Measurements from ENCODE around the gene TPD52L1.

The TPD52L1 gene

GRCh38 chr6:125211352-125211751, 57.8 kb downstream of the TPD52L1 start:
- no peak for DNase-seq

GRCh38 chr6:125212377-125212776, 58.8 kb downstream of the TPD52L1 start:
- DNase-seq = no peak

DNA sequence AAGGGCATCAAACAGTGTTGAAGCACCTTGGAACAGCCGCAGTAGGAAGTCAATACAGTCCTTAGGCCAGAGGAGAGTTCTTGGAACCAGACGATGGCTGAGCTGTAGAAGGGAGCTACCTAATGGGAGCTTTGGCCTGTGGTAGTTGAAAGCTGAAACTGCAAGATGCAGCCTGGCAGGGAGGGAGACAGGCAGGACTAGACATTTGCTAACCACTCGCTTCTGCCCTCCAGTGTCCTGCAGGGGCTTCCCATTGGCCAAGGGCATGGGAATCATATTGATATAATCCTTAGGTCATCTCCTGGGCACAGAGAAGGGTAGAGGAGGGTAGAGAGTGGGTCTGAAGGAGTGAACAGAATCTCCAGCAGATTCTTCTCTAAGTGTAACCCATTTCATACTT, 60.4 kb downstream of the TPD52L1 start:
- no peak for DNase-seq

DNA sequence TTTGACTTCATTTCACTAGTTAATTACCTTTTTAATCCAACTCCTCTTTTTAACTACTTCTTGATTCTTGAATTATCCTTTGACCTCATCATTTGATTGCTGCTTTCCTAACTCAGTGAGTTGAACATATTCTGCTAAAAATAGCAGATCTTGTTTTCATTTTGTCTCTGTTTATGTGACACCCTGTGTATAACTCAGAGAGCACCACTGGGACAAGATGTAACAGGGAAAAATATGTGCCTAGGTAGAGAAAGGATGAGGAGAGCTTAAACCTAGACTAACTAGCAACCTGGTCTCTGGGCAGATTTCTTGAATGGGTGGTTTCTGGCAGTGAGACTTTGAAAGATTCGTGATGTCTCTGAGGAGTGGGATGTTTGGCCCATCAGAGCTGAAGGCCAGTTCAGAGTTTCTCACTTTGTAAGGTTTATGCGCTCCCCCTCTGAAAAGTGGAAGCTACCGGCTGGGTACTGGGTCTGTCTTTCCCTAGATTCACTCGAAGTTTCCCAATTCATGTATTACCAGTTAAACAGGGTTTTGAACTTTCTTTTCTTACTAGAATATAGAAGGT, 61.8 kb downstream of the TPD52L1 start:
- no peak for DNase-seq

DNA sequence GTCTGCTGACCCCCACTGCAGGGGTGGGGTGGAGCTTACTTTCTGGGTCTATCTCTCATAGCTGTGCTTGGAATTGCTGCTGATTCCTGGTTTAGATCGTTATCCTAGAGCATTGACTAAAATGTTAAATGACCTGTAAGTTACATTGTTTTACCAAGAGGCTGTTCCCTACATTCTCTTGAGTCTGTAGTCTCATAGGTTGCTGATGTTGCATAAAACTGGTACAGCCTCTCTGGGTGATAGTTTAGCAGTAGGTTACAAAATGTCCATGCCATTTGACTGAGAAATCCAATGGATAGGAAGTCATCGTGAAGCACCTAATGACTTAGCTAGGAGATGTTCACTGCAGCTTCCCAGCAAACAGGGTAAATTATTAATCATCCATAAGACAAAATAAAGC, 62.4 kb downstream of the TPD52L1 start:
- DNase-seq = no peak

GRCh38 chr6:125217369-125217768, 63.8 kb downstream of the TPD52L1 start:
- no peak for DNase-seq

DNA sequence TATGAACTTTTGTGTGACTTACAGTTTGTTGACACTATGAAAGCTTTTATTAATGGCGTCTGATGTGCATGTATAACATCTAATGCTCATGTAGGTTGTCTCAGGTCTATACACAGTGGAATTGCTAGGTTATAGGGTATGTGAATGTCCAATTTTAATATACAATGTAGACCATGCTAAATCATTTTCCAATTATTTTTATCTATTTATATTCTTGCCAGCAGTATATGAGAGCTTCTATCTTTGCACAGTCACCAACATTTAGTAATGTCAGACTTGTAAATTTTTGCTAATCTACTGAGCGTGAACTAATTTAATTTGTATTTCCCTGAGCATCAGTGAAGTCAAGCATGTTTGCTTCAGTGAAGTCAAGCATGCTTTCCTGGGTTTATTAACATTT, 64.4 kb downstream of the TPD52L1 start:
- no peak for DNase-seq

GRCh38 chr6:125219361-125219895, 65.9 kb downstream of the TPD52L1 start:
- DNase-seq = no peak

DNA sequence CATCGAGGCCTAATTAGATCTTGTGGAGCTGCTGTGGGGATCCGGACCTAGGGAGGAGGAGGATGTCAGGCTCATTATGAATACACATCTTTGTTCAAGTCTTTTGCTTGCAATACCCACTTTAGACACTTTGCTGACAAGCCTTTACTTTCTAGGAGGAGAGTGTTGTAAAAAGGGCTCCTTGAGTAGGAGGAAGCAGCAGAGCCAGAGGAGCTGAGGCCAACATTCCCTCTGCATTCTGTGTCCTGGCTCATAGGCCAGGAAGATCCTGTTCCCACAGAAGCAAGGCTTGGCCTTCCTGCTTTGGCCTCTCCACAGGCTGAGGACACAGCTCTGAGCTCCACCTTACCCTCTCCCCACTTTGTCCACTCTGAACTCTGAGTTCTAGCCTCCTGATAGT, 67.1 kb downstream of the TPD52L1 start:
- no peak for DNase-seq

DNA sequence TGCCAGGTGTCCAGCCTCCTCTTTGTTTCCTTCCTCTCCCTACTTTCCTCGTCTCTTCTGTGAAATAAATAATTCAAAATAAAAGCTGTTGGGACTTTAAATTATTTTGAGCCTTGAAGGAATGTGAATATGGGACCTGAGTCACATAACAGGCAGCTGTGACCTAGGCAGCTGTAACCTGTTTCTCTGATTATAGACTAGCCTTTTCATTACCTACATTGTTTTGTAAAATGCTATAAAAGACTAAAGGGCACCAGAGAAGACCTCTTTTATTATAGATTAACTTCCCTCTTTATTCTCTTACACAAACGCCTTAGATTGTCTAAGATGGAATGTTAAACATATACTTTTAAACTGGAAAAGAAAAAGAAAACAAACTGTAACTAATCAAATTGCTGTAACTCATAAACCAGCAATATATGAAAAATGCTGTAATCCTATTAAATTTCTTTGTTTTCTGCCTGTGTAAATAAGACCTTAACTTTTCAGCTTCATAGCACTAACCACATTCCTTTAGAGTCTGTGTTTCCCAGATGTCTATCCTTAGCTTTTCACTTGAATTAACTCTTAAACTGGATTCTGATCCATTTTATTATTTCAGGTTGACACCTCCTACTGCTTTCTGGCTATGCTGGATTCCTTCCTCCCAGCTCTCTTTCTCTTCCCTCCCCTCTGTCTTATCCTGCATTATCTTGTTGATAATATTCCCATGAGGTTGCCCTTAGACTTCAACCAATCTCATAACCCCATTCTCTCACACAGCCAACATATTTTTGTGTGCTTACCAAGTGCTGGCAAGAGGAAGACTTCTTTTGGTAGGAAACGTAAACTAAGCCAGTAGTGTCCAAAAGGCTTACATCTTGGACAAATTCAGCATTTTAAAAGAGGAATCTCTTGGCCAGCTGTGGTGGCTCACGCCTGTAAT, 69.2 kb downstream of the TPD52L1 start:
- DNase-seq = no peak

- no peak for DNase-seq
Observed at GRCh38 chr6:125224231-125224861, 70.8 kb downstream of the TPD52L1 start.

GRCh38 chr6:125227244-125227643, 73.7 kb downstream of the TPD52L1 start:
- no peak for DNase-seq

- DNase-seq = no peak
Observed at GRCh38 chr6:125228981-125229479, 75.5 kb downstream of the TPD52L1 start.

DNA sequence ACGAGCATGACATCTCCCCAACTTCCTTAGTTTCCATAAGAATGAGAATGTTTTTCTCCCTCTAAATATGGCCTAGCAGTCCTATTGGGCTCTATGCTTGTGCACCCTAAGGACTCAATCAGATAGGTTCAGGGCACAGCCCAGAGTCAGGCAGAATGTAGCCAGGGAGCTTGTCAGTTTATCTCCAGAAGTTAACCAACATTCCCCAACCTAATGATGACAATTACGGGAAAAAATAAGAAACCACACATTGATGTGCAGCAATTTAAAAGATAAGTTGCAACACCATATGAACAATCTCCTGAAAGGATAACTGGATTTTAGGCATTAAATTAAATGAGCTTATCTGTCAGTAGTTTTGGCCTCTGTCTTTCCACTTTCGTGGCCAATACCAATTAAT, 77.1 kb downstream of the TPD52L1 start:
- no peak for DNase-seq

DNA sequence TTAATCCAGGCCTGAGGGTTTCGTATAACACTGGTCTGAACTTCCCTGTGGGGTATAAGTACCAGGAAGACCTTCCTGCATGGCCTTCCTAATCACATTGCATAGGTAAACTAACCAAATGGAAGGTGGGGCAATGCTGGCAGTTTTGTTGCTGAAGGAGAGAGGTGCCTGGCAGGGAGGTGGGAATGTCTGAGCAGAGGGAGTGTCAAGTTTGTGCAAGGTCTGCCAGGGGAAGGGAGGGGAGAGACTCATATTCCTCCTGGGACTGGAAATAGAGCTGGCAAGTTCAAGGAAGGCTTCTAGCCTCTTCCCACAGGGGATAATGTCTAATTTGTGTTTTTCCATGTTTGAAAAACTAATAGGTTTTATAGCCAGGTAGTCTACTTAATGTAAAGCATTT, 77.6 kb downstream of the TPD52L1 start:
- DNase-seq = no peak

DNA sequence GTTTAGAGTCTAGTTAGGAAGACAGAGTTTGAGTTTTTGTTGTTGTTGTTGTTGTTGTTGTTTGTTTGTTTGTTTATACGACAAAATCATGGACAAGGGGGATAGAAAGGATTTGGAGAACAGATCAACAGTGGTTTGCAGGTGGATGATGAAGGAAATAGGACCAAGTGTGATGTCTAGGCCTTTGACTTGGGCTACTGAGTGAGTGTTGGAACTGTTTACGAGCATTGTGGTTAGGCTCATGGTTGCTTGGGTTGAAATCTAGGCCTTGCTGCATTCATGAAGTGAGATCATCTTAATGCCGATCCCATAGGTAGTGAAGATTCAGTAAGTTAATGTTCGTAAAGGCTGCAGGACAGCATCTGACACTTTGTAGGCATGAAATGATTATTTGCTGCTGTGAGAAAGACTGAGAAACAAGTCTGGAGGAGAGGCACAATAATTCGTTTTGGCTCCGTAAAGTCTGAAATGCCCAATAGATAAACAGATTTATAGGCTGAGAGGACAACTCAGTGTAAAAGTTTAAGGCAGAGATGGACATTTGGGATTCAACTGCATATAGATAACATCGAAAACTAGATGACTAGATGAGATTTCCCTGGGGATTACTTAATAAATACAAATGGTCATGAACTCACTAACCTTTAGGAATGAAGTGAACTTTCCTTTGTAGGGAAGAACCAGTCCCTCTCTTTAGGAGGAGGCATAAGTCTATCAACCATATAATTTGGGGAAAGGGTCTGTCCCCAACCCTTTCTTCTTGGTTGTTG, 78.2 kb downstream of the TPD52L1 start:
- no peak for DNase-seq

DNA sequence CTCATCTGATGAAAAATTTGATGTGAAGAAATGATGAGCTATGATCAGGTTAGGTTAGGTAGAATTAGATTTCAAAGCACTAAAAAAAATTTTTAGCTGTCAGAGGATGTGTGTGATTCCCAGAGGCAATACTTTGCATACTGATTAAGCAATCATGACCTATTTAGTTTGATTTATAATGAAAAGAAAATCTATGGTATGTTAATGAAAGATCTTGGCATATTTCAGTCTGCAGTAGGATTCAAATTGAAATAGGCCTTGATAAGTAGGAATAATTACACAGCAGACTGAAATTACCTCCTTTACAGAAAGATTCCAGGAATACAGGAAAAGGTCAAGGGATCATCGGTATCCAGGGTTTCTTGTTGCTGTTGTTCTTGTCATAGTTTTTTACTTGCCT, 78.9 kb downstream of the TPD52L1 start:
- DNase-seq = no peak

- DNase-seq = no peak
Observed at GRCh38 chr6:125233202-125233601, 79.6 kb downstream of the TPD52L1 start.

- DNase-seq = no peak
Observed at GRCh38 chr6:125236536-125237327, 83.2 kb downstream of the TPD52L1 start.

- no peak for DNase-seq
Observed at GRCh38 chr6:125237764-125238163, 84.2 kb downstream of the TPD52L1 start.

DNA sequence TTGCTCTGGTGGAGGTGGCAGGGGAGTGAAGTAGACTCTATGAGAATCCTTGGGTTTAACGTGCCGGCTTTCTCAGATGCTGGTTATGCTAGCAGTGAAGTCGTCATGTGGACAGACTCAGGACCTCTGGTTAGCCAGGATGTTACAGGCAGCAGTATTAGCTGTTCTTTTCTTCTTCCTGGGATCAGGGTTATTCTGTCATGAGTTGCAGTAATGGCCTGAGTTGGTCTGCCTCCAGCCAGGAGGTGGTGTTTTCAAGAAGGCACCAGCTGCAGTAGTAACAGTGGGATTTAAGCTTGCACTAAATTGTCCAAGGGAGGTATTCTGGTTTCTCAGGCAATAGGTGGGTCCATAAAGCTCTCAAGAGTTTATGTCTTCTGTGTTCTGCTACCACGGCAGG, 91.5 kb downstream of the TPD52L1 start:
- no peak for DNase-seq

Data from NCI-H748 treated with DMSO at 0.1 percent for 48 hours (cell line).